Measurements from ENCODE around the gene FBXO22.

GRCh38 chr15:75942464-75942863 lies 38.8 kb downstream of the FBXO22 start:
- TF ChIP-seq JUN (IDR thresholded peaks at IDR 0.05; ENCODE audit: low read depth, low read length) (no peak), POLR2A (IDR thresholded peaks at IDR 0.05; ENCODE audit: control extremely low read depth in 1 of 2, low read depth in 2 of 2, low read length in 2 of 2) (peak in 1 of 2 experiments; percentile 58; a peak in 2 of 3 replicates), MAX (IDR thresholded peaks at IDR 0.05) (peak; percentile 60; the same call in 1 of the 2 replicates), CTCF (IDR thresholded peaks at IDR 0.05; ENCODE audit: control extremely low read depth in 1 of 3, insufficient read depth in 1 of 3, low read depth in 1 of 3, low read length in 3 of 3) (no peak), USF2 (IDR thresholded peaks at IDR 0.05; ENCODE audit: low read length) (no peak), EP300 (IDR thresholded peaks at IDR 0.05; ENCODE audit: borderline replicate concordance in 1 of 2, low read depth in 2 of 2, low read length in 2 of 2) (no peak), EZH2 (IDR thresholded peaks at IDR 0.05; ENCODE audit: low read depth, low read length, severe bottlenecking) (no peak), EGR1 (IDR thresholded peaks at IDR 0.05; ENCODE audit: borderline replicate concordance, low read depth, low read length) (no peak)
